ENCODE data around the gene PTPRN2. TPM values are rescaled to one million over a fixed set of nuclear protein-coding genes. Genes with fewer than 3 reads are reported as not detected.

The PTPRN2 gene
- total RNA-seq, 1 experiment from 2014 or later: not detected

GRCh38 chr7:157544226-157544625 is 1043.4 kb downstream of the PTPRN2 start:
- no peak overlapping the region for H3K4me2 ChIP-seq
- no TSS peak for BruUV-seq (replicated peaks)
- H3K27ac ChIP-seq: no peak overlapping the region
- no peaks in the 10 kb centered on the region for H3F3A ChIP-seq (ENCODE audit: insufficient read depth, low read depth)
- H4K20me1 ChIP-seq (ENCODE audit: insufficient read depth): peaks cover 3% of the 10 kb centered on the region; the same call in 1 of the 2 replicates
- no peak overlapping the region for H3K4me3 ChIP-seq
- DNase-seq: no peak
- CTCF ChIA-PET: no interaction called here
- no peaks in the 10 kb centered on the region for H3K9me3 ChIP-seq (ENCODE audit: insufficient read depth, low read depth)
- POLR2A ChIA-PET (ENCODE audit: unreplicated experiment): no interaction called here
- H3K4me1 ChIP-seq (replicated peaks; ENCODE audit: insufficient read depth): no peaks in the 10 kb centered on the region
- no peaks in the 10 kb centered on the region for H3K79me2 ChIP-seq (ENCODE audit: low read depth)
- no peak overlapping the region for H2AFZ ChIP-seq
- H3K27me3 ChIP-seq (ENCODE audit: insufficient read depth, low read depth): peaks cover 97% of the 10 kb centered on the region
- H3K9me2 ChIP-seq (ENCODE audit: insufficient read depth): no peaks in the 10 kb centered on the region
- TF ChIP-seq EZH2 (IDR thresholded peaks at IDR 0.05; ENCODE audit: low read depth) (no peak), CTCF (conservative IDR thresholded peaks at IDR 0.05) (no peak)
- H3K36me3 ChIP-seq (ENCODE audit: low read depth): no peaks in the 10 kb centered on the region
- intact Hi-C loops (cut with micrococcal nuclease; ENCODE audit: unreplicated experiment): no loop called here

- CTCF ChIA-PET: no interaction called here
- Histone ChIP-seq H3K4me3 (no peak overlapping the region), H3K36me3 (ENCODE audit: low read depth) (no peaks in the 10 kb centered on the region)
These were observed 1043.8 kb downstream of the PTPRN2 start for GRCh38 chr7:157543791-157544190.

GRCh38 chr7:157543276-157543675 is 1044.3 kb downstream of the PTPRN2 start:
- Histone ChIP-seq H3F3A (ENCODE audit: insufficient read depth, low read depth) (no peaks in the 10 kb centered on the region), H3K4me3 (no peak overlapping the region), H3K27me3 (ENCODE audit: insufficient read depth, low read depth) (peaks cover 97% of the 10 kb centered on the region), H3K36me3 (ENCODE audit: low read depth) (no peaks in the 10 kb centered on the region), H3K27ac (no peak overlapping the region), H3K4me1 (replicated peaks; ENCODE audit: insufficient read depth) (no peaks in the 10 kb centered on the region), H3K4me2 (no peak overlapping the region), H3K79me2 (ENCODE audit: low read depth) (no peaks in the 10 kb centered on the region), H4K20me1 (ENCODE audit: insufficient read depth) (no peaks in the 10 kb centered on the region), H2AFZ (no peak overlapping the region), H3K9me3 (ENCODE audit: insufficient read depth, low read depth) (no peaks in the 10 kb centered on the region), H3K9me2 (ENCODE audit: insufficient read depth) (no peaks in the 10 kb centered on the region)
- intact Hi-C loops (cut with micrococcal nuclease; ENCODE audit: unreplicated experiment): no loop called here
- ChIA-PET CTCF (no interaction called here), POLR2A (ENCODE audit: unreplicated experiment) (no interaction called here)
- DNase-seq: no peak
- TF ChIP-seq EZH2 (IDR thresholded peaks at IDR 0.05; ENCODE audit: low read depth) (no peak), CTCF (conservative IDR thresholded peaks at IDR 0.05) (no peak)
- BruUV-seq (replicated peaks): no TSS peak

More at GRCh38 chr7:157543791-157544190, 1043.8 kb downstream of the PTPRN2 start:
- peaks cover 1% of the 10 kb centered on the region; the same call in 1 of the 2 replicates for H4K20me1 ChIP-seq (ENCODE audit: insufficient read depth)
- no peak overlapping the region for H2AFZ ChIP-seq
- no peaks in the 10 kb centered on the region for H3K9me3 ChIP-seq (ENCODE audit: insufficient read depth, low read depth)
- BruUV-seq (replicated peaks): no TSS peak
- H3K4me1 ChIP-seq (replicated peaks; ENCODE audit: insufficient read depth): no peaks in the 10 kb centered on the region
- POLR2A ChIA-PET (ENCODE audit: unreplicated experiment): no interaction called here
- H3K4me2 ChIP-seq: no peak overlapping the region
- H3K27me3 ChIP-seq (ENCODE audit: insufficient read depth, low read depth): peaks cover 97% of the 10 kb centered on the region
- H3K27ac ChIP-seq: no peak overlapping the region
- TF ChIP-seq CTCF (conservative IDR thresholded peaks at IDR 0.05) (no peak), EZH2 (IDR thresholded peaks at IDR 0.05; ENCODE audit: low read depth) (no peak)
- intact Hi-C loops (cut with micrococcal nuclease; ENCODE audit: unreplicated experiment): no loop called here
- DNase-seq: no peak
- no peaks in the 10 kb centered on the region for H3K79me2 ChIP-seq (ENCODE audit: low read depth)
- no peaks in the 10 kb centered on the region for H3F3A ChIP-seq (ENCODE audit: insufficient read depth, low read depth)
- no peaks in the 10 kb centered on the region for H3K9me2 ChIP-seq (ENCODE audit: insufficient read depth)

All from PC-9 (cell line).